Fibroblast of skin of left biceps (primary cell): ENCODE data around the gene NUP93.

Source experiments
- DNase-seq, 2 experiments: peaks; one replicate each; pipeline ENCODE4 v3.0.0-alpha.2; 2013; ENCODE audit warnings: low read depth in 2 of 2

The NUP93 gene

DNA sequence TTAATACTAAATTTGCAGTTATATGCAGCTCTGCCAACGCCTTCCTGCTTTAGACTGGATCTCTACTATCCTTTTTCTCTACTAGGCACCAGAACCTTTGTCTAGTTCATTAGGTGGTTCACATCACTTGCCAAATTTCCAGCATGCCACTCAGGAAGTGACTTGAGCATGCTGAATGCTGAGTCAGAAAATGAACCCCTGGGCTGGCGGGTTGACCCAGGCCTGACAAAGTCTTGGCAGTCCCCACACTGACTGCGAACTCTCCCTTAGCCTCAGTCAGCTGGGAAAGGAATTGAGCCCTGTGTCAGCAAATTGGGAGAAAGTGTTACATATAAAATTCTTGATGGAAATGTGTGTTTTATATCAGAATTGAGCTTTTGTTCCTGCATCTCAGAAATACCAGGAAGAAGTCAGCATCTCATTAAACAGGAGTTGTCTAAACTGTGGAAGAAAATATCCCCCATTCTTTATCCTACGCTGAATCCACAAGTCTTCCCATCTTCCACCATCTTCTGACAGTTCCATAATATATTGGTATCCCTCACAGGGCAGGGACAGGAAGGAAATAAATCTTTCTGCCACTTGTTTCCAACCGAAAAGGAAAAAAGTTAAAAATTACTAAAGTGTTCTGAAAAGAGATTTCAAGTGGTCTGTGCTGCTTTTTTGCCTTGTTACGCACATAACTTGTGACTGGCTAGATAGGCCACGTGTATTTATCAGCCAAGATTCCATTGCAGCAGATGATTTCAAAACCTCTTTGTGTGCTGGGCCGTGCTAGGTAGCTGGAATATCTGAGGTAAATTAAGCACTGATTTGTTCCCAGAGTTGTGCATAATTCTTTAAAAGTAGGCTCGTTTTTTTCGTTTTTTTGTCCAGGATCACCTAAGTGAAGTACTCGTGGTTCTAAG lies 118.4 kb downstream of the NUP93 start:
- no peak for DNase-seq

DNA sequence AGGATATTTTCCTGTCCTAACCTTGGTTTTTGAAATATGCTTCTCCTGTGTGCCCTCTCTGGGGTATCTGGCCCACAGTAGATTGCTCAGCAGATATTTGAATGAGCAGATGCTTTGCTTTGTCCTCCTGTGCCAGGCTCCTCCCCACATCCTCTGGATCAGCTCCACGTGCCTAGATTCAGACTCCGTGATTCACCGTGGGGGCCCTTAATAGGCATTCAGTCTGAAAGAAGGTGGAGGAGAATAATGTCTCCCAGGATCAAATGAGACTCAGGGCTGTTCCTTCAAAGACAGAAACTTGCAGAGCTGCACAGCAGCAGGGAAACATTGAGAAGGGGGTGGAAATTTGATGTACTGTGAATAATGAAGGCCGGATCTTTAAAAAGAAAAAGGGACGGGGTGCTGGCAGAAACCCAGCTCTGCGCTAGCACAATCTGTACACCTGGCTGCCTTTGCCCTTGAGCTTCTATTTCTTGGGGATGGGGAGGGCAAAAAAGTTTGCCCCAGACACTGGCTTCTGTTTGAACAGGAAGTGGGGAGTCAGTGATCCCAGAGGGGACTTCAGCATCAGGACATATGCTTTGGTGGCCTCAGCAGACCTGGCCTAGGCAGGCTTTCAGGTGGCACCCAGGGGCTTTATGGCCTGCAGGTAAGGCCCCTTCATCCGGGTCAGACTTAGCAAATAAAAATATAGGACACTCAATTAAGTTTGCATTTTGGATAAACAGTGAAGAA lies 119.2 kb downstream of the NUP93 start:
- DNase-seq: peak; percentile 47

DNA sequence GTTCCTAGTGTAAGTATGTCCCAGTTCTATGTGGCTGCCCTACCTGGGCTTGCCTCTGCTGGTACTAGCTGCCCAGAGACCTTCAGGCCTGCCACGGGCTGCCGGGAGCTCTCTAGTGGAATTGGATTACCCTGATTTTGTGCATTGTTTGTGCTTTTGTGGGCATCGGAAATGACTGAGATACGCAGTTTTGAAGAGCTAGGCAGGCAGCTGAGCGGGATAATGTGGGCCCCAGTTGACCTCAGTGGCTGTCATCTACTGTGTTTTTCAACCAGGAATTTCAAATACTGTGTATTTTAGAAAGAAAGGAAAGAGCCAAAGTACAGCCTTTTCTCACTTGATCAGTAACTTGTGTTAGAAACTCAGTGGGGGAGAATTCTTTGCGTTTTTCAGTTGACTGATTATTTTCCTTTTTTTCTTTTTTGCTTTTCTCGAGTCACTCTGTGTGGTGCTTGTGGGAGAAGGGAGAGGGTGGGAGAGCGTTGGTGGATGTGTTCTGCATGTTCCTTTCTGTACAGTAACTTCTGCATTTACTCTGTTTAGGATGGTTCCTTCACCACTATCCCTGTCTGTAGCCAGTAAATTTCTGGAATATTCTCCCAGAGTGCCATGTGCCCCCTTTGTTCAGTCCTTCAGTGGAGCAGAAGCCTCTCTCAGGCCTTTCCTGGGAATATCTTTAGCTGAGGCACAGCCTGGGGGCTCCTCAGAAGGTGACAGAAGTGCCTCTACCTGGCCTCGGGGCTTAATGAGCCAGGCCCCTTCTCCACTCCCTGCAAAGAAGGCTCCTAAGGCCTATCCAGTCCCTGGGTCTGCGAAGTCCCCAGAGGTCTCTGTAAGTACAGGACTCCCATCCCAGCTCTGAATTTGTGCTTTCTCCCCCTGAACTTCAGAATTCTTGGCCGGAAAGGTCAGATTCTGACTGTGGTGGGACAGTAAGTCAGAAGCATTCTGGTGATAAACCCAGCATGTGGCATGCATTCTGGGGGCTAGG lies 120.1 kb downstream of the NUP93 start:
- DNase-seq: peak; percentile 40 to 46

DNA sequence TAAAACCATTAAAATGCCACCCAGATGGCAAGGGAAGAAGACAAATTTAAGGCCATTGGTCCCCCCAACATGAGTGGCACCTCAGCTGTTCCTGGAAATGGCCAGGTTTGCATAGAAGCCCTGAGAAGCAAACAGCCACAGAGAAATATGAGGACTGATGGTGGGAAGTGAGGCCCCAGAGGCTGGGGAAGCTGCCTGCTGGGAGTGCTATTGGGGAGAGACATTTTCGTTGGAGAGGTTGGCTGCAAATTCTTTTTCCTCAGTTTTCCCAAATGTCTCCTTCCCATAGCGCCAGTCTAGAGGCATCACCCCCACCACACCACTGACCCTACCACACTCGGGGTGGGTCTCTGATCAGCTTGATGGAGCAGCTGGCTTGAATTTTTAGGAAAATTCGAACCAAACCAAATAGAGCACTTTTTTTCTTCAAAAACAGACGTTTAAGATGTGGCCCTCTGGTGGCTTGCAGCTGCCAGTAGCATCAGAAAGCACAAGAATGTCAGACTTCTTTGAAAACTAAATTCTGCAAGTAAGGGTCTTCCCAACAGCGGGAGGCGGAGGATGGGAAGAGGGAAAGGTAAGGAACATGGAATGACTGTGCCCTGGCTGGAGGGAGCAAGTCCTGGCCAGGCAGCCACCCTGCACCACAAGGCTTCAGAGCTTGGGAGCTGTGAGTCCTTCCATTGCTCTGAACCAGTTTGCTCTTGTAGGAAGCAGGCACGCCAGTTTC lies 121.9 kb downstream of the NUP93 start:
- no peak for DNase-seq

- no peak for DNase-seq
Observed at GRCh38 chr16:56852401-56852730, 122.4 kb downstream of the NUP93 start.

GRCh38 chr16:56852968-56853367 lies 123.0 kb downstream of the NUP93 start:
- DNase-seq: no peak

DNA sequence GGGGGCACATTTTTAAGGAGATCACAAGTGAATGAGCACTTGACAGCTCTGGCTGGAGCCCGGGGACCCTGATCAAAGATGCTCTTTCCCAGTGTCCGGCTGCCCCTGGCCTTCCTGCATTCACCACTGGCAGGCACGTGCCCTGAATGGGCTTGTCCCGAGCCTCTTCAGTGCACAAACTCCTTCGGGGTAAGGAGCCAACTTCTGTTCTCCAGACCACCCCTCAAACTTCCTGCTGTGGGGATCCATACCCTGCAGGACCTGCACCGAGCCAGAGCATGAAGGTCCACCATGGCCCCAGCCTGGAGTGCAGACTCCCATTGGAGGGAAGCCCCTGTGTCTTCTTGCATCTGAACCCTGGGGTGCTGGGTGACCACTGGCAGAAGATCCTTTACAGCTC lies 125.3 kb downstream of the NUP93 start:
- DNase-seq: no peak

- no peak for DNase-seq
Observed at GRCh38 chr16:56855946-56856345, 126.0 kb downstream of the NUP93 start.

DNA sequence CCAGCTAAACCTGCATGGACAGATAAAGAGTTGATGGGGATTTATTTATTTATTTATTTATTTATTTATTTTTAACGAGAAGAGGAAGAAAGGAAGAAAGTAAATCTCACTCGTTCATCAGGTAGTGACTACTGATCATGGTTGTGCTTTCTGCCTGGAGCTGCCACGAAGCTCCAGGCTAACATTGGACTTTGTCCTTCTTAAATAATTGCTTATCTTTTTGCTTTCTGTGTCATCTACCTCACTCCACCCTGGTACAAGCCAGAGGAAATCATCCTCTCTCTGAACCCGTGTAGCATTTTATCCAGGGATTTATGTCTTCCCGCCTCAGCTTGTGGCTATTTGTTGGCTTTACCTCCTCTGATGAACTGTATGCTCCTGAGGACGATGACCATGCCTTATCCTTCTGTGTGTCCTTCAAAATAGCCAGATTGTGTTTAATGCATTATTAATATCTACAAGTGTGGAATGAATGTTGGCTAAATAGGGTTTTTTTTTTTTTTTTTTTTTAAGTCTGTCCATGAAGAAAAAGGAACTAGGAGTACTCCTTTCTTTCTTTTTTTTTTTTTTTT lies 127.0 kb downstream of the NUP93 start:
- no peak for DNase-seq

- DNase-seq: no peak
Observed at GRCh38 chr16:56858374-56858773, 128.4 kb downstream of the NUP93 start.

GRCh38 chr16:56859636-56860035 lies 129.7 kb downstream of the NUP93 start:
- no peak for DNase-seq

- no peak for DNase-seq
Observed at GRCh38 chr16:56860226-56861020, 130.5 kb downstream of the NUP93 start.

GRCh38 chr16:56861092-56861610 lies 131.2 kb downstream of the NUP93 start:
- DNase-seq: no peak

GRCh38 chr16:56861756-56862155 lies 131.8 kb downstream of the NUP93 start:
- DNase-seq: no peak

- DNase-seq: no peak
Observed at GRCh38 chr16:56862776-56863175, 132.8 kb downstream of the NUP93 start.

GRCh38 chr16:56864960-56865359 lies 135.0 kb downstream of the NUP93 start, which contains the start of gene SLC12A3:
SLC12A3 (plus strand) TSS chr16:56865207; CDS start chr16:56865236, 29 bp downstream.
- DNase-seq: no peak

DNA sequence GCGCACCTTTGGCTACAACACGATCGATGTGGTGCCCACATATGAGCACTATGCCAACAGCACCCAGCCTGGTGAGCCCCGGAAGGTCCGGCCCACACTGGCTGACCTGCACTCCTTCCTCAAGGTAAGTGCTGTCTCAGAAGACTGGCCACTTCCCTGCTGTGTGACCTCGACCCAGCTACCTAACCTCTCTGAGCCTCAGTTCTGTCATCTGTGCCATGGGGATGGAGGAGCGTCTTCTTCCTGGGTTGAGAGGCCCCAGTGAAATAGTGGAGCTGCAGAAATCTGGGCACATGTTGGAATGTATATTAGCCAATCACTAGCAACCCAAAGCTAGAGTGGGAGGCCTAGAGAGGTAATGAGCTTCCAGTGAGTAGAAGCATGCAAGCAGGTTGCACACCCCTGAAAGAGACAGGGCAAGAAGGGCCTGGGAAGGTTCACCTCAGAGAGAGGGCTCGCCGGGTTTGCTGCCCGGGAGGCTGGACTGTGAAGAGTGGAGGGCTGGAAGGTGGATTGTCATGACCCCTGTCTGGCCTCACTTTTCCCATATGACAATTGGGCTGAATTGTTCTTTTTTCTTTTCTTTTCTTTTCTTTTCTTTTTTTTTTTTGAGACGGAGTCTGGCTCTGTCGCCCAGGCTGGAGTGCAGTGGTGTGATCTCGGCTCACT lies 135.6 kb downstream of the NUP93 start:
- DNase-seq: no peak

GRCh38 chr16:56866955-56867830 lies 137.3 kb downstream of the NUP93 start:
- peak; percentile 27 to 33 for DNase-seq
